Nephron progenitor cell (in vitro differentiated cells): ENCODE data around the gene ANXA1.

Experiments used
- DNase-seq: peaks from one replicate; pipeline ENCODE4 v3.0.0; 2021
- H3K27ac Mint-ChIP-seq: 2 replicates; pipeline ENCODE4 v1.8.0; 2021; ENCODE audit warnings: mild to moderate bottlenecking, moderate library complexity, mixed read lengths
- H3K27me3 Mint-ChIP-seq: 2 replicates; pipeline ENCODE4 v1.8.0; 2021; ENCODE audit warnings: mild to moderate bottlenecking, low read depth, mixed read lengths; ENCODE audit not compliant: poor library complexity
- H3K36me3 Mint-ChIP-seq: 2 replicates; pipeline ENCODE4 v1.8.0; 2021; ENCODE audit warnings: low read depth, mixed read lengths
- H3K4me1 Mint-ChIP-seq: 2 replicates; pipeline ENCODE4 v1.8.0; 2021; ENCODE audit warnings: mixed read lengths
- H3K4me3 Mint-ChIP-seq: 2 replicates; pipeline ENCODE4 v1.8.0; 2021; ENCODE audit warnings: mild to moderate bottlenecking, moderate library complexity, mixed read lengths
- H3K9me3 Mint-ChIP-seq: 2 replicates; pipeline ENCODE4 v1.8.0; 2021; ENCODE audit warnings: mild to moderate bottlenecking, moderate library complexity, mixed read lengths
- CTCF ChIP-seq: fragments of 200-600 bp; sonication (generic); IDR thresholded peaks from 2 replicates; pipeline ENCODE4 v1.5.0; 2021; ENCODE audit warnings: antibody characterized with exemption

The ANXA1 gene

DNA sequence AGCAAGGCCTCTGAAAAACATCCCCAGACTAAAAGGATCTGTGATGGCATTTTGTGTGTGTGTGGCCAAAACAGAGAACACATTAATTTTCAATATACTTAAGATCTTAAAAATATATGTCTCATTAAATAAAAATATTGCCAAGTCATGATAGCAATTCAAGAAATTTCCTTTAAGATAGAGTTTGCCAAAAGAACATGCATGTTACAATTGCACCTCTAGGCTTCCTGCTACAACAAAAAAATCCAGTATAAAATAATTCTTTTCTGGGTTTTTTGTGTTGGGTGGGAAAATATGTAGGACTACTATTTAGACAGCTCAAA lies 5.2 kb downstream of the ANXA1 start:
- Mint-ChIP-seq H3K36me3 (no peaks in the 10 kb centered on the region), H3K27ac (no peak overlapping the region), H3K4me3 (no peak overlapping the region), H3K27me3 (no peaks in the 10 kb centered on the region), H3K9me3 (no peaks in the 10 kb centered on the region), H3K4me1 (peaks cover 25% of the 10 kb centered on the region)
- no peak for DNase-seq
- no peak for TF ChIP-seq CTCF

GRCh38 chr9:73157811-73158210 lies 6.1 kb downstream of the ANXA1 start:
- Mint-ChIP-seq H3K27me3 (no peaks in the 10 kb centered on the region), H3K9me3 (no peaks in the 10 kb centered on the region), H3K4me1 (peaks cover 17% of the 10 kb centered on the region), H3K27ac (no peak overlapping the region), H3K4me3 (no peak overlapping the region), H3K36me3 (no peaks in the 10 kb centered on the region)
- TF ChIP-seq CTCF: no peak
- DNase-seq: no peak

DNA sequence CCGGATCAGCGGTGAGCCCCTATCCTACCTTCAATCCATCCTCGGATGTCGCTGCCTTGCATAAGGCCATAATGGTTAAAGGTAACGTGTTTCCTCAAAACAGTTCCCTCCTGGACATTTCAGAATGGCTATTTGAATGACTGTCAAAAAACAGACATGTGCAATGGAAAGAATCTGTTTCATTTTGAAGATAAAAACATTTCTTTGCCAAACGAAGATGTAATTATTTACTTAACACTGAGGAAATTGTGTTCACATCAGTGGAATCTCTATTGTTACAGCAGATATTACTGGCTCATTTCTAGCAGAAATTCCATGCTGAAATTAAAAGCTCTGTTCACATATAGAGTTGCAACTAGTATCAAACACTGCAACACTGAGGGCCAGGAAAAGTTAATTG lies 7.1 kb downstream of the ANXA1 start:
- no peaks in the 10 kb centered on the region for H3K27me3 Mint-ChIP-seq

DNA sequence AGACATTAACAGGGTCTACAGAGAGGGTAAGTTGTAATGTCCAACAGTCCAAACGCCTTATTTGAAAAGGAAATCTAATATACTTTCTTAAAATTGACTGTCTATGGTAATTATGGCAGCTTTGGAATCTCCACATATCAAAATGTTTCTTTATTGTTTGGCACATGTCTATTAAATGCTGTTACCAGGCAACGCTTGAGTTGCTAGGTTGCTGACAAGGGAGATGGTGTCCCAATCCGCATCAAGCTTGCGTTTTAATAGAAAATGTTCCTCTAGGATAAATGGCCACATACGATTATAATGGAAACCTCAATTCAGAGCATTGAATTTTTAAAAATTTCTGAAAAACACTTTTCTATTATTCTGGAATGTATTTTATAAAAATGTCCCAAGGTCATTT lies 9.2 kb downstream of the ANXA1 start:
- no peaks in the 10 kb centered on the region for H3K36me3 Mint-ChIP-seq

More for the DNA sequence above, 7.1 kb downstream of the ANXA1 start:
- H3K36me3 Mint-ChIP-seq: no peaks in the 10 kb centered on the region
- DNase-seq: no peak
- H3K4me3 Mint-ChIP-seq: no peak overlapping the region
- H3K27ac Mint-ChIP-seq: no peak overlapping the region
- peaks cover 15% of the 10 kb centered on the region for H3K4me1 Mint-ChIP-seq
- H3K9me3 Mint-ChIP-seq: no peaks in the 10 kb centered on the region
- TF ChIP-seq CTCF: no peak

GRCh38 chr9:73162987-73163768 lies 11.5 kb downstream of the ANXA1 start:
- Mint-ChIP-seq H3K36me3 (no peaks in the 10 kb centered on the region), H3K9me3 (no peaks in the 10 kb centered on the region), H3K27me3 (no peaks in the 10 kb centered on the region), H3K27ac (peak overlapping the region; percentile 23), H3K4me1 (peaks cover 9% of the 10 kb centered on the region), H3K4me3 (no peak overlapping the region)
- no peak for DNase-seq
- TF ChIP-seq CTCF: no peak

More for the DNA sequence above, 9.2 kb downstream of the ANXA1 start:
- no peak overlapping the region for H3K27ac Mint-ChIP-seq
- no peaks in the 10 kb centered on the region for H3K9me3 Mint-ChIP-seq
- H3K4me1 Mint-ChIP-seq: peaks cover 13% of the 10 kb centered on the region
- no peak for DNase-seq
- no peak overlapping the region for H3K4me3 Mint-ChIP-seq
- no peak for TF ChIP-seq CTCF
- no peaks in the 10 kb centered on the region for H3K27me3 Mint-ChIP-seq

- DNase-seq: no peak
- no peak overlapping the region for H3K4me3 Mint-ChIP-seq
- no peak for TF ChIP-seq CTCF
- no peak overlapping the region for H3K27ac Mint-ChIP-seq
- no peaks in the 10 kb centered on the region for H3K27me3 Mint-ChIP-seq
- peaks cover 9% of the 10 kb centered on the region for H3K4me1 Mint-ChIP-seq
- H3K36me3 Mint-ChIP-seq: no peaks in the 10 kb centered on the region
- no peaks in the 10 kb centered on the region for H3K9me3 Mint-ChIP-seq
Measured at GRCh38 chr9:73165911-73166310, 14.2 kb downstream of the ANXA1 start.
